MM.1S (cell line): ENCODE measurements around the gene ARHGEF7.

ENCODE experiments used
- DNase-seq: peaks from one replicate; pipeline ENCODE4 v3.0.0-alpha.2; 2015
- H2AFZ ChIP-seq: fragments of 300-600 bp; sonication (generic); 2 replicates; pipeline ENCODE4 v1.6.0; 2016; ENCODE audit warnings: antibody characterized with exemption, low read length
- H3F3A ChIP-seq: fragments of 300-600 bp; sonication (generic); 2 replicates; pipeline ENCODE4 v1.6.1; 2016; ENCODE audit warnings: mild to moderate bottlenecking, antibody characterized with exemption, low read length, moderate library complexity, mixed read lengths; ENCODE audit not compliant: insufficient read depth
- H3K27ac ChIP-seq: fragments of 300-600 bp; sonication (generic); 2 replicates; pipeline ENCODE4 v1.5.1; 2016; ENCODE audit warnings: mild to moderate bottlenecking, low read length
- H3K27me3 ChIP-seq: fragments of 300-600 bp; sonication (generic); replicated peaks from 2 replicates; pipeline ENCODE4 v1.6.0; 2016; ENCODE audit warnings: low read length; ENCODE audit not compliant: insufficient read depth
- H3K36me3 ChIP-seq: fragments of 300-600 bp; sonication (generic); replicated peaks from 2 replicates; pipeline ENCODE4 v1.6.1; 2016; ENCODE audit warnings: mild to moderate bottlenecking, low read length, mixed read lengths; ENCODE audit not compliant: insufficient read depth
- H3K4me1 ChIP-seq: fragments of 300-600 bp; sonication (generic); 2 replicates; pipeline ENCODE4 v1.6.1; 2016; ENCODE audit warnings: low read length, mixed read lengths
- H3K4me2 ChIP-seq: fragments of 300-600 bp; sonication (generic); 2 replicates; pipeline ENCODE4 v1.6.0; 2016; ENCODE audit warnings: low read depth, low read length
- H3K4me3 ChIP-seq: fragments of 300-600 bp; sonication (generic); 2 replicates; pipeline ENCODE4 v1.5.1; 2016; ENCODE audit warnings: low read length, mixed read lengths
- H3K79me2 ChIP-seq: fragments of 300-600 bp; sonication (generic); 2 replicates; pipeline ENCODE4 v1.6.1; 2016; ENCODE audit warnings: mixed run types, low read length, mixed read lengths
- H3K9ac ChIP-seq: fragments of 300-600 bp; sonication (generic); 2 replicates; pipeline ENCODE4 v1.6.1; 2016; ENCODE audit warnings: low read length, mixed read lengths
- H3K9me2 ChIP-seq: fragments of 300-600 bp; sonication (generic); replicated peaks from 2 replicates; pipeline ENCODE4 v1.6.1; 2016; ENCODE audit warnings: mild to moderate bottlenecking, low read length, mixed read lengths; ENCODE audit not compliant: insufficient read depth
- H3K9me3 ChIP-seq: fragments of 300-600 bp; sonication (generic); replicated peaks from 2 replicates; pipeline ENCODE4 v1.6.1; 2016; ENCODE audit warnings: mild to moderate bottlenecking, low read length, mixed read lengths; ENCODE audit not compliant: insufficient read depth
- H4K20me1 ChIP-seq: fragments of 300-600 bp; sonication (generic); 2 replicates; pipeline ENCODE4 v1.6.1; 2016; ENCODE audit warnings: mild to moderate bottlenecking, low read length, moderate library complexity, mixed read lengths; ENCODE audit not compliant: insufficient read depth
- EZH2 ChIP-seq: fragments of 300-600 bp; sonication (generic); optimal IDR thresholded peaks from 2 replicates; pipeline ENCODE3; 2017; ENCODE audit warnings: low read depth, mild to moderate bottlenecking, antibody characterized with exemption, low read length, mixed read lengths
- EZH2phosphoT487 ChIP-seq: fragments of 300-600 bp; sonication (generic); IDR thresholded peaks from 2 replicates; pipeline ENCODE4 v1.6.1; 2018; ENCODE audit warnings: antibody characterized with exemption, low read length
- TF ChIP-seq, protein P1 (sequence below): fragments of 300-600 bp; sonication (generic); IDR thresholded peaks from 2 replicates; pipeline ENCODE4 v1.5.1; 2016; ENCODE audit warnings: antibody characterized with exemption, low read length, mixed read lengths

ARHGEF7 gene

DNA sequence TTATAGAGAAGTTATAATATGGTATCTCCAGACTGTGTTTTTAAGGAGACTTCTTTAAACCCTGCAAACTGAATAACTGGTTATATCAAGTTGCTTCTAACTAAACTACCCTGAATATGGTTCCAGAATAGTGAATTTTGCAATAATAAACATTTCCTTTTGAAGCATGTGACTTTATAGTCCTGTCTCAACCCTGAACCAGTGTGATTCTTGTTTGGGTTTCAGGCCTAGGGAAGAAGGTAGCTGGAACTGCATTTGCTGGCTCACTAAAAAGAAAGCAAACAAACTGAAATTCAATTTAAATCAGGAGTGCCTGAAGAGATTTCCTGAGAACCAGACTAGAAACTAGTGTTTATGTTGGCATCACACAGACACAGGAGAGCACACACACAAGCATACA lies 4.9 kb downstream of the ARHGEF7 start:
- DNase-seq, result no peak
- Histone ChIP-seq H3K4me1 (peaks cover 4% of the 10 kb centered on the region; the same call in 1 of the 2 replicates), H3K4me3 (no peak overlapping the region), H2AFZ (no peak overlapping the region), H3K79me2 (no peaks in the 10 kb centered on the region), H3K4me2 (no peak overlapping the region), H4K20me1 (no peaks in the 10 kb centered on the region), H3K9me3 (no peaks in the 10 kb centered on the region), H3K9me2 (no peaks in the 10 kb centered on the region), H3K36me3 (no peaks in the 10 kb centered on the region), H3K27me3 (peaks cover 14% of the 10 kb centered on the region), H3K9ac (no peak overlapping the region), H3F3A (no peaks in the 10 kb centered on the region), H3K27ac (no peak overlapping the region)
- TF ChIP-seq EZH2phosphoT487 (no peak), EZH2 (no peak)
- TF ChIP-seq, protein P1, sequence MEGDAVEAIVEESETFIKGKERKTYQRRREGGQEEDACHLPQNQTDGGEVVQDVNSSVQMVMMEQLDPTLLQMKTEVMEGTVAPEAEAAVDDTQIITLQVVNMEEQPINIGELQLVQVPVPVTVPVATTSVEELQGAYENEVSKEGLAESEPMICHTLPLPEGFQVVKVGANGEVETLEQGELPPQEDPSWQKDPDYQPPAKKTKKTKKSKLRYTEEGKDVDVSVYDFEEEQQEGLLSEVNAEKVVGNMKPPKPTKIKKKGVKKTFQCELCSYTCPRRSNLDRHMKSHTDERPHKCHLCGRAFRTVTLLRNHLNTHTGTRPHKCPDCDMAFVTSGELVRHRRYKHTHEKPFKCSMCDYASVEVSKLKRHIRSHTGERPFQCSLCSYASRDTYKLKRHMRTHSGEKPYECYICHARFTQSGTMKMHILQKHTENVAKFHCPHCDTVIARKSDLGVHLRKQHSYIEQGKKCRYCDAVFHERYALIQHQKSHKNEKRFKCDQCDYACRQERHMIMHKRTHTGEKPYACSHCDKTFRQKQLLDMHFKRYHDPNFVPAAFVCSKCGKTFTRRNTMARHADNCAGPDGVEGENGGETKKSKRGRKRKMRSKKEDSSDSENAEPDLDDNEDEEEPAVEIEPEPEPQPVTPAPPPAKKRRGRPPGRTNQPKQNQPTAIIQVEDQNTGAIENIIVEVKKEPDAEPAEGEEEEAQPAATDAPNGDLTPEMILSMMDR, result no peak

DNA sequence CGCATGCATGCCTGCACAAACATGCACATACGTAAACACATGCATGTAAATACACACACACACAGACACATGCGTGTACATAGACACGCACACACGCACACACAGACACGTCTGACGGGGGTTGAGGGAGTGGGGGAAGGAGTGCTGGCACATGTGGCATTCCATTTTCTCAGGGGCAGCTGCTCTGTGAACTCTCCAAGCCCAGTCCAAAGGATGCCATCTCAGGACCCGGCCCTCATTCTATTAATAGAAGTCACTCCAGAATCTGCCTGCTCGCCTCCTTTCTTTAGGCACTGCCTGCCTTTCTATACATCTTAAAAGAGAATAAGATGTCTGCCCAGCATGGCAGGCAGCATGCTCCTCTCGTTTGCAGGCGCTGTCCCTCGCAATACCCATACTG lies 5.3 kb downstream of the ARHGEF7 start:
- Histone ChIP-seq H3K4me3 (no peak overlapping the region), H3K4me1 (peaks cover 4% of the 10 kb centered on the region; the same call in 1 of the 2 replicates), H3K9me3 (no peaks in the 10 kb centered on the region), H3K27ac (no peak overlapping the region), H3K36me3 (no peaks in the 10 kb centered on the region), H3K9ac (no peak overlapping the region), H3F3A (no peaks in the 10 kb centered on the region), H3K79me2 (no peaks in the 10 kb centered on the region), H3K9me2 (no peaks in the 10 kb centered on the region), H3K27me3 (peaks cover 14% of the 10 kb centered on the region), H2AFZ (no peak overlapping the region), H3K4me2 (no peak overlapping the region), H4K20me1 (no peaks in the 10 kb centered on the region)
- TF ChIP-seq EZH2 (no peak), EZH2phosphoT487 (no peak)
- TF ChIP-seq, protein P1, result no peak
- no peak for DNase-seq

DNA sequence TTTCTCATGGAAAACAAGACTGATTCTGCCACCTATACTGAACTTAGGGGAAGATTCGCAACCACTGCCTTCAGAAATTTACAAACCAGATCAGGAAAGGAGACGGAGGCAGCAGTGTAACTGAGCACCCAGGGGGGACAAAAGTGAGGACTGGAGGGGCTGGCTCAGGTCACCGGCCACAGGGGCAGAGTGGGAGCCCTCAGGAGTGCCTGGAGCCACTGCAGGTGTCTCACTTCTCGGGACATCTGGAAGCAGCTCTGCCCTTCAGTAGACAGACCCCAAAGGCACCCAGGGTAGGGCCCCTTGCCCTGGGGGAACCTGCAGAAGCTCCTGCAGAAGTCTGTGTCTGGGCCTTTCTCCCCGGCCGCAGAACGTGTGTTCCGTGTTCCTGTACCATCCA lies 5.8 kb downstream of the ARHGEF7 start:
- Histone ChIP-seq H3K27ac (no peak overlapping the region), H3K27me3 (peaks cover 13% of the 10 kb centered on the region), H4K20me1 (no peaks in the 10 kb centered on the region), H3K9me2 (no peaks in the 10 kb centered on the region), H3K36me3 (no peaks in the 10 kb centered on the region), H3K4me3 (no peak overlapping the region), H3K4me1 (peaks cover 4% of the 10 kb centered on the region; the same call in 1 of the 2 replicates), H3K79me2 (no peaks in the 10 kb centered on the region), H3K9ac (no peak overlapping the region), H3F3A (no peaks in the 10 kb centered on the region), H3K9me3 (no peaks in the 10 kb centered on the region), H2AFZ (no peak overlapping the region), H3K4me2 (no peak overlapping the region)
- no peak for DNase-seq
- TF ChIP-seq, protein P1, result no peak
- TF ChIP-seq EZH2phosphoT487 (no peak), EZH2 (no peak)
